Measurements from ENCODE around the gene PCDHB4. TPM values are rescaled to one million over a fixed set of nuclear protein-coding genes. Genes with fewer than 3 reads are reported as not detected.
"Not testable (repeated sequence)": the region's sequence is repeated elsewhere in the genome, so short reads cannot be mapped to it uniquely, and the experiment has no call there.

The PCDHB4 gene
- polyA plus RNA-seq, 1 of the 3 experiments (the other 2 are of a cell fraction), result 0.51 TPM

- H3K27ac ChIP-seq (ENCODE audit: low read depth in 2 of 2, low read length in 1 of 2); POLR2A ChIA-PET: not testable (repeated sequence)
- 80% methylated on average over 27 of the region's 39 CpGs for WGBS (ENCODE audit: low lambda C conversion rate)
Observed at GRCh38 chr5:141102070-141102469, 19.5 kb upstream of the PCDHB4 start.

GRCh38 chr5:141102471-141102870 lies 19.1 kb upstream of the PCDHB4 start:
- WGBS (ENCODE audit: low lambda C conversion rate), result 67% methylated on average over 6 of the region's 38 CpGs

More at GRCh38 chr5:141102070-141102469, 19.5 kb upstream of the PCDHB4 start:
- DNase-seq; H3K79me2 ChIP-seq (ENCODE audit: insufficient read depth); H3K4me3 ChIP-seq (ENCODE audit: low read depth in 2 of 2, low read length in 1 of 2); H3K4me2 ChIP-seq; H3K36me3 ChIP-seq (replicated peaks in 1 of 2; ENCODE audit: control insufficient read depth in 1 of 2, insufficient read depth in 2 of 2, low read length in 1 of 2); H4K20me1 ChIP-seq (ENCODE audit: insufficient read depth); H3K9me3 ChIP-seq; H2AFZ ChIP-seq (ENCODE audit: low read depth); CTCF ChIA-PET; H3K9ac ChIP-seq; H3F3A ChIP-seq (replicated peaks; ENCODE audit: insufficient read depth); H3K27me3 ChIP-seq (ENCODE audit: insufficient read depth); H3K9me2 ChIP-seq; H3K4me1 ChIP-seq (ENCODE audit: control insufficient read depth in 1 of 2, insufficient read depth in 2 of 2, low read depth in 1 of 2, low read length in 1 of 2): not testable (repeated sequence)

GRCh38 chr5:141105350-141105749 lies 16.3 kb upstream of the PCDHB4 start:
- H3K4me2 ChIP-seq, result no peak overlapping the region
- no peaks in the 10 kb centered on the region for H3K4me1 ChIP-seq (ENCODE audit: control insufficient read depth in 1 of 2, insufficient read depth in 2 of 2, low read depth in 1 of 2, low read length in 1 of 2)
- no peak overlapping the region for H3K27ac ChIP-seq (ENCODE audit: low read depth in 2 of 2, low read length in 1 of 2)
- no peaks in the 10 kb centered on the region for H3K9me3 ChIP-seq
- no peaks in the 10 kb centered on the region for H3F3A ChIP-seq (replicated peaks; ENCODE audit: insufficient read depth)
- no peak overlapping the region for H3K4me3 ChIP-seq (ENCODE audit: low read depth in 2 of 2, low read length in 1 of 2)
- POLR2A ChIA-PET, result no interaction called here
- H3K36me3 ChIP-seq (replicated peaks in 1 of 2; ENCODE audit: control insufficient read depth in 1 of 2, insufficient read depth in 2 of 2, low read length in 1 of 2), result no peaks in the 10 kb centered on the region
- H3K27me3 ChIP-seq (ENCODE audit: insufficient read depth), result no peaks in the 10 kb centered on the region
- no peak overlapping the region for H3K9ac ChIP-seq
- 43% methylated on average over 2 of the region's 2 CpGs for WGBS (ENCODE audit: low lambda C conversion rate)
- no peaks in the 10 kb centered on the region for H3K9me2 ChIP-seq
- no peak for DNase-seq
- TF ChIP-seq RFX5 (IDR thresholded peaks at IDR 0.05; ENCODE audit: low read length), result no peak
- TF ChIP-seq FOXM1 (IDR thresholded peaks at IDR 0.05; ENCODE audit: low read depth), result no peak
- no peak for TF ChIP-seq RCOR1 (IDR thresholded peaks at IDR 0.05; ENCODE audit: low read length)
- no peak for TF ChIP-seq TEAD4 (IDR thresholded peaks at IDR 0.05; ENCODE audit: borderline replicate concordance, insufficient read depth)
- CTCF ChIA-PET, result interaction anchor here (1.0 to 1.4 kb wide), 2 partner anchors 17 to 264 kb away, joined by 3 to 4 read pairs; partner anchors contain the start of genes PCDHA8 and PCDHB4
- H2AFZ ChIP-seq (ENCODE audit: low read depth), result no peak overlapping the region
- no peaks in the 10 kb centered on the region for H3K79me2 ChIP-seq (ENCODE audit: insufficient read depth)
- H4K20me1 ChIP-seq (ENCODE audit: insufficient read depth), result no peaks in the 10 kb centered on the region

More at GRCh38 chr5:141102471-141102870, 19.1 kb upstream of the PCDHB4 start:
- H4K20me1 ChIP-seq (ENCODE audit: insufficient read depth); H3K4me2 ChIP-seq; H3K9me3 ChIP-seq; H3K4me3 ChIP-seq (ENCODE audit: low read depth in 2 of 2, low read length in 1 of 2); DNase-seq; H3K9me2 ChIP-seq; H2AFZ ChIP-seq (ENCODE audit: low read depth); H3K27me3 ChIP-seq (ENCODE audit: insufficient read depth); H3K79me2 ChIP-seq (ENCODE audit: insufficient read depth); H3K27ac ChIP-seq (ENCODE audit: low read depth in 2 of 2, low read length in 1 of 2); H3F3A ChIP-seq (replicated peaks; ENCODE audit: insufficient read depth); POLR2A ChIA-PET; H3K36me3 ChIP-seq (replicated peaks in 1 of 2; ENCODE audit: control insufficient read depth in 1 of 2, insufficient read depth in 2 of 2, low read length in 1 of 2); H3K4me1 ChIP-seq (ENCODE audit: control insufficient read depth in 1 of 2, insufficient read depth in 2 of 2, low read depth in 1 of 2, low read length in 1 of 2); H3K9ac ChIP-seq: not testable (repeated sequence)
- CTCF ChIA-PET, result interaction anchor here (1.4 kb wide), 1 partner anchor 18 kb away, joined by 3 read pairs; no protein-coding TSS in a partner anchor

- Histone ChIP-seq H2AFZ (ENCODE audit: low read depth) (no peak overlapping the region), H3K36me3 (replicated peaks in 1 of 2; ENCODE audit: control insufficient read depth in 1 of 2, insufficient read depth in 2 of 2, low read length in 1 of 2) (no peaks in the 10 kb centered on the region), H3K9me3 (peaks cover 14% of the 10 kb centered on the region), H3K79me2 (ENCODE audit: insufficient read depth) (no peaks in the 10 kb centered on the region), H3K9me2 (no peaks in the 10 kb centered on the region), H3K27me3 (ENCODE audit: insufficient read depth) (no peaks in the 10 kb centered on the region), H3K27ac (ENCODE audit: low read depth in 2 of 2, low read length in 1 of 2) (no peak overlapping the region), H3K4me1 (ENCODE audit: control insufficient read depth in 1 of 2, insufficient read depth in 2 of 2, low read depth in 1 of 2, low read length in 1 of 2) (peaks cover 0 to 2% of the 10 kb centered on the region in 2 experiments; a peak in 1 of 4 replicates), H3K4me3 (ENCODE audit: low read depth in 2 of 2, low read length in 1 of 2) (no peak overlapping the region), H3F3A (replicated peaks; ENCODE audit: insufficient read depth) (no peaks in the 10 kb centered on the region), H4K20me1 (ENCODE audit: insufficient read depth) (no peaks in the 10 kb centered on the region), H3K9ac (no peak overlapping the region), H3K4me2 (no peak overlapping the region)
- POLR2A ChIA-PET, result no interaction called here
- WGBS (ENCODE audit: low lambda C conversion rate), result 11% methylated on average over 2 of the region's 2 CpGs
- CTCF ChIA-PET, result no interaction called here
- DNase-seq, result no peak
- TF ChIP-seq ZBTB33 (IDR thresholded peaks at IDR 0.05; ENCODE audit: borderline replicate concordance, low read depth) (no peak), IRF3 (IDR thresholded peaks at IDR 0.05; ENCODE audit: low read depth, low read length) (no peak), JUND (IDR thresholded peaks at IDR 0.05) (no peak), CTCF (IDR thresholded peaks at IDR 0.05) (no peak), MEF2A (IDR thresholded peaks at IDR 0.05; ENCODE audit: borderline replicate concordance, low read depth) (no peak), PBX3 (IDR thresholded peaks at IDR 0.05) (no peak), FOXM1 (IDR thresholded peaks at IDR 0.05; ENCODE audit: low read depth) (no peak)
Observed at GRCh38 chr5:141119250-141119649, 2.4 kb upstream of the PCDHB4 start.

Data from SK-N-SH (cell line).